Stimulated activated CD4-positive, alpha-beta T cell treated with anti-CD3 and anti-CD28 coated beads, TNF-alpha, amount 100 ng/mL, for 4 hours (primary cell): ENCODE results near the gene JAKMIP1.

Experiments used
- DNase-seq, 3 experiments: peaks; one replicate each; pipeline ENCODE4 v3.0.0-alpha.2; 2020; ENCODE audit warnings: low read depth in 3 of 3

The JAKMIP1 gene

GRCh38 chr4:6095023-6095752 lies 105.2 kb downstream of the JAKMIP1 start:
- DNase-seq = no peak

- DNase-seq = no peak
Observed at GRCh38 chr4:6093671-6094070, 106.7 kb downstream of the JAKMIP1 start.

- no peak for DNase-seq
Observed at GRCh38 chr4:6092971-6093370, 107.4 kb downstream of the JAKMIP1 start.

DNA sequence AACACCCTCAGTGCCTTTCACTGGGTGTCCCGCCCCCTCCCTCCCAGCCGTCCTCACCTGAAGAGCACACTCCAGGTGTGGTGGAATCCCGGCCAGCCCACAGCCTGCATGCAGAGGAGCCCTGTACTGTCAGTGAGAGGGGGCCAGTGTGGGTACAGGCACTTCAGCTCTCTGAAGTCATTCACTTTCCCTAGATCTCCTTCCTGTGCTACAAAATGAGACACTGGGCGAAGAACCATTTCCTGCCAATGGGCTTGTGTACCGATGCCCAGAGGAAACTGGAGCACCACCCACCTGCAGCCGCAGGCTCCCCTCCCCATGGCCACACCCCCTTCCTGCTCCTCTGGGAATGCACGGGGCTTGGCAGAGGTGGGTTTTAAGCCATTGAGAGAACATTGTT lies 108.2 kb downstream of the JAKMIP1 start:
- no peak for DNase-seq

DNA sequence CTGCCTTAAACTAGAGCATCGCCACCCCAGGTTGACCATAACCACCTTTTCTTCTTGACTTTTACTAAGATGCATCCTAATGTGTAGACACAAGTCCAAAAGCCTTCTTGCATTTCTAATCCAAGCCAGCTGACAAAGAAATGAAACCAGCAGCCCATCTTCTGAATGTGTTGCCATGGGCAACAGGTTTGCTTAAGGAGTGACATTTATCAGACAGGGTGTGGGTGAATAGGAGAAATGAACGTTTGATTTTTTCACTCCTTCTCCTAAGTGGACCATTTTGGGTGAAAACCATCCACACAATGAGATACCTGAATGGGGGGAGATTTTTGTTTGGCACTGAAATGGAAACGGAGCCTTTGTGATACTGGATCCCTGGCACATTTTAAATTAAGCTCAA lies 109.4 kb downstream of the JAKMIP1 start:
- DNase-seq = no peak

GRCh38 chr4:6088950-6089349 lies 111.4 kb downstream of the JAKMIP1 start:
- DNase-seq = no peak

DNA sequence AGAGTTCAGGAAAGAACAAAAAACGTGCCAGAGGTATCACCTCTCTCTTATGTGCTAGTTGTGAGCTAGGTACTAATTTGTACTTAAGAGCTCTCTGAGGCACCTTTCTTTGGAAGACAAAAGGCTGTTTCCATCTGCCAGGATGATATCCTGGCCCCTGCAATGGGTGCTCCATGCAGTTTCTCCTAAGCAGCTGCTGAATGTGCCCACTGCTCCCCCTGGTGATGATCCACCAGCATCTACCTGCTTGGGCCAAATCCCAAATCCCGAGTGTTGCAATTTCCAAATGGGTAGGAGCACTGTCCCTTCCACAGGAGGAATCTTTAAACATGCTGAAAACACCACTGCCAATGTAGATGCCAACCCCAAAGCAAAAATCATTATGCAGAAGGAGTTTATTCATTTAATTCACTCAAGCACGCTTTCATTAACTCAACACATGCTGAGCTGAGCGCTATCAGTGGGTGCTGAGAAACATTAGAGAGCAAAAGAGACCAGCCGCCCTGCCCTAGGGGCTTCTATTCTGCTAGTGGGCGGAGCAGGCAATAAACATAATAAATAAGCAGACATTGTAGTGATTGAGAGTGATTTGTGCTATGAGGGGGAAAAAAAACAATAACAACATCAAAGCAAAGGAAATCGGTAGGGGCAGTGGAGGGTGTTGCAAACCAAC lies 112.5 kb downstream of the JAKMIP1 start:
- no peak for DNase-seq

- DNase-seq = no peak
Observed at GRCh38 chr4:6086846-6087245, 113.5 kb downstream of the JAKMIP1 start.

DNA sequence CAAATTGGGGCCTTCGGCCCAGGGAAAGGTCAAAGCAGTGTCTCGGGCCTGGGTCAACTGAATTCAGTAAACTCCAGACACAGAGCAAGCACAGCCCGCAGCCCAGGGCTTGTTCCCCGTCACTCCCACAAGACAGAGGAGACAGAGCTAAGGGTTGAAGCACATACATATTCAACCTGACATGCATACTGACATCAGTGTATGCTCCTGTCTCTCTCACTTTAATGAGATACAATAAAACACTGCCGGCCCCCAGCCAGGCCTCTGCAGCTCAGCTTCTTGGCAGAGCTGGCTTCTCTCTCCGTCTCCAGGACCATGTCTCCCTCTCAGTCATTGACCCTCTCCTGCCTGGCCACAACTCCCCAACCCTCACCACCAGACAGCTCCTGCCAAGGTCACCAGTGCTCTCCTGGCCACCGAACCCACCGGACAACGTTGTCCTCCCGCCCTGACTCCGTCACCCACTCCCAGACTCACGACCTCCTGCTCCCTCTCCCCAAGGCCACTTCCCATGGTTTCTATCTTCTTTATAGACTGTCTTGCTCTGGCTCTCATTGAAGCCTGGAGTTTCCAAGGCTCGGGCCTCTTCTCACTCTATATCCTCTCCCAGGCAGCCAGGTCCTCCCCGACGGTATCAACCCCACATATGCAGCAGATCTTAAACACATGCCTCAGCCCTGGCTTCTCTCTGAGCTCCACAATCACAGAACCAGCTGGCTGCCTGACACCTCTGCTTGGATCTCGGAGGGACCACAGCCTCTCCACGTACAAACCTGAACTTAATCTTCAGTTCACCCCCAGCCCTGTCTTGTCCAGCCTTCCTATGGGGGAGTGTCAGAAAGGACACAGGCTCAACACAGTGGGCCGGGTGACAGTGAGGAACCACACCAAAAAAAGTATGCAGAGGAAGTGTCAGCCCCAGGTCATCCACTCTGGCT lies 114.4 kb downstream of the JAKMIP1 start:
- no peak for DNase-seq

- no peak for DNase-seq
Observed at GRCh38 chr4:6085028-6085690, 115.2 kb downstream of the JAKMIP1 start.

DNA sequence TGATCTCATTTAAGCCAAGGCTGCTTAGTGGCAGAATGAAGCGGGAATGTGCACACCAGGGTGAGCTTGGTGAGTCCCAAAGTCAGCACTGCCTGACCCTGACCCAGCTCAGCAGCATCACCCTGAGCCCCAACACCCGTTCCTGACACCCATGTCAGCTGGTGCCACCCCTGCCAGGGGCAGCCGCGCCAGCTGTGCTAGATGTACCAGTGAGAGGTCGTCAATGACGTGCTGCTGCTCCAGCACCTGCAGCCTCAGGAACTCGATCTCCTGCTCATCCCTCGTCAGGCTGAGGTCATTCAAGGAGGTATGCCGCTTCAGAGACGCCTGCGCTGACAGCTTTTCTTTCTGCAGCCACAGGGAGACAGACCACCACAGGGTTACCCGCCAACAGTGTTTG lies 120.4 kb downstream of the JAKMIP1 start:
- DNase-seq = no peak

DNA sequence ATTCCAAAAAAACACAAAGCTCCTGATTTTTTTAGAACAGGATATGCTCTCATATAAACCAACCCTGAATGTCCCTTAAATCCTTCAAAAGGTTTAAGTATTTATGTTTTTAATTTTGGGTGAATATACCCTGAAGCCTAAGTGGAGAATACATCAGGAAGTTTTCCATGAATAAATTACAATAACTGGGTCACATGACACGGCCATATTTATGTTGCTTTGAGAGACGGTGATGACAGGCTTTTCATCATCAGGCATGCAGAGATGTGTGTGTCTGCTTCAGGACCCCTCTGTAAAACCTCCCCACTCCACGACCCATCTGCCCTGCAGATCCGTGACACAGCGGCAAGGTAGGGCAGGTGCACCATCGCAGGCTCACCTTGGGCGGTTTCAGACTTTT lies 121.8 kb downstream of the JAKMIP1 start:
- DNase-seq = no peak

GRCh38 chr4:6076391-6076790 lies 124.0 kb downstream of the JAKMIP1 start:
- DNase-seq = no peak

- DNase-seq = no peak
Observed at GRCh38 chr4:6074758-6075157, 125.6 kb downstream of the JAKMIP1 start.

- DNase-seq = no peak
Observed at GRCh38 chr4:6071959-6072720, 128.2 kb downstream of the JAKMIP1 start.

DNA sequence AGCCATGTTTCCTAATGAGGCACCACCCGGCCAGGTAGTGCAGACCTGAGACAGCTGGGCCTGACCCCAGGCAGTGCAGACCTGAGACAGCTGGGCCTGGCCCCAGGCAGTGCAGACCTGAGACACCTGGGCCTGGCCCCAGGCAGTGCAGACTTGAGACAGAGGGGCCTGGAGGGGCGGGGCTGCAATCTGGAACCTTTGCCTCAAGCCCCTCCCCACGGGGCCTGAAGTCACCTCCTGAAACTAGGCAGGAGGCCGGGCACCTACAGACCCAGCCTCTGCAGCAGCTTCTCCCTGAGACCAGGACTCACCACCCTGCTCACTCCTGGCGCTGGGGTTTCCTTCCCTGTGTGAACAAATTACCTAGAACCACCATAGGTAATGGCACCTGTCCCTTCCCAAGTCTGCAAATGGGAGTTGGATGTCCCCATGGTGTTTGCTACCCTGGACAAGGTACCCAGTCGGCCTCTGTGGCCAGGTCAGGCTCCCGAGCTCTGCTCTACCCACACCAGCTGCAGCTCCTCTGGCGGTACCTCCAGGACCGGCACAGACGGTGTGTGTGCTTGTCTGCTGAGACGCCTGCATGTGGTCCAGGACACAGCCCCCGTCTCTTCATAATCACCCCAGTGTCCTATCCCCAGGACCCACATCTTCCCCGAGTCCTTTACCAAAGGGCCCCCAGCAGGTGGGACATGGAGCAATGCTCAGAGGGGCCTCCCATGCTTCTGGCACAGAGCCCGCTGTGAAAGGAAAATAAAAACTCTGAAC lies 129.0 kb downstream of the JAKMIP1 start:
- no peak for DNase-seq

GRCh38 chr4:6069845-6070709 lies 130.3 kb downstream of the JAKMIP1 start:
- no peak for DNase-seq

GRCh38 chr4:6068986-6069385 lies 131.4 kb downstream of the JAKMIP1 start:
- DNase-seq = no peak

GRCh38 chr4:6065934-6066590 lies 134.3 kb downstream of the JAKMIP1 start:
- DNase-seq = no peak
